Measurements from ENCODE around the gene CPNE5.

CPNE5 gene

DNA sequence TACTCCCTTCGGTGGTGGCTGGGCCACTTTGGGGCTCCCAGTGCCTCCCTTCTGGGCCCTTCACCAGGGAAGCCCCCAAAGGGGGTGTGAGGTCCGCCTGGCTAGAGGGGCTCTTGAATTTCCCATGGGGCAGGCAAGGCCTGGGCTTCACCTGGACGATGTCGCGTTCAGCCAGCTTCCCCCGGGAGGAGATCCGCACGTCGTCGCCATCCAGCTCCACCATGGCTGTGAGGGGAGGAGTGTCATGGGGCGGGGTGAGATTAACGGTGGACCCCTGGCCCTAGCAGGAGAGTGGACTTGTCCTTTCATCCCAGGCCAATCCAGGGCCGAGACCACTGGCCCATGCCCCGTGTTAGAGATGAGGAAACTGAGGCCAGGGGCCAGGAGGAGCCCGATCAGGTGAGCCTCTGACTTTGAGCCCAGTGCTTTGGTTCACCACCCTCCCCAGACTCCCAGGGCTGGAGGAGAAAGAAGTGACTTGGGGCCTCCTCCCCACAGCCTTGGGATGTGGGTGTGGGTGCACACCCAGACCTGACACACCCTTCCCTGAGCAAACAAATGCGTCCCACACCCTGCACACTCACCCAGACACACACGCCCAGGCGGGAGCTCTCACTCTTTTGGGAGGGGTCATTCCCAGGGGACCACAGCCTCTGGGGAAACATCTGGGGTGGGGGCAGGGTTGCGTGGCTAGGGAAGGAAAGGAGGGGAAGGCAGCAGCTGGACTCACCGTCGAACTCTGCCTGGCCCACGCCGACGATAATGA is 95.5 kb downstream of the CPNE5 start:
- ChIA-PET CTCF (no interaction called here), POLR2A (no interaction called here)
- TF ChIP-seq FOXK2 (IDR thresholded peaks at IDR 0.05) (no peak), HDGF (IDR thresholded peaks at IDR 0.05; ENCODE audit: borderline replicate concordance) (no peak), ELF4 (IDR thresholded peaks at IDR 0.05) (no peak), ZNF384 (IDR thresholded peaks at IDR 0.05) (no peak)
- DNase-seq (ENCODE audit: extremely low spot score) = no peak

DNA sequence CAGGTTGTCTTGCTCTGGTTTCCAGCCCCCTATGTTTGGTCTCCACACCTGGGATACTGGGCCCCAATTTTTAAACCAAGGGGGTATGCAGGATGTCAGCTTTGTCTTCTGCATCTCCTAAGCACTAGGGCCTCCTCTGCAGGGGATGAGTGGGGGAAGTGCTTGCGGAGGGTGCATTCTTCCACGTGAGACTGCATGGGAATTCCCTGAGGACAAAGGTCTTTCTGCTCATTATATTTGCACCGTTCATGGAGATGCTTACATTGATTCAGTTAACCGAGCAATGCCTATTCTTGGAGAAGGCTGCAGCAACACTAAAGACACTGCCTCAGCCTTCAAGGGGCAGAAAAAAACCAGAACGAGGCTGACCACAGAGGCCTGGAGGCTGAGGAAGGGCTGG is 96.2 kb downstream of the CPNE5 start:
- POLR2A ChIA-PET = no interaction called here
- CTCF ChIA-PET = no interaction called here
- TF ChIP-seq HDGF (IDR thresholded peaks at IDR 0.05; ENCODE audit: borderline replicate concordance) = no peak
- no peak for TF ChIP-seq L3MBTL2 (conservative IDR thresholded peaks at IDR 0.05)
- no peak for TF ChIP-seq TARDBP (IDR thresholded peaks at IDR 0.05)
- no peak for TF ChIP-seq SUZ12 (IDR thresholded peaks at IDR 0.05)
- no peak for TF ChIP-seq ELF4 (IDR thresholded peaks at IDR 0.05)
- TF ChIP-seq NFRKB (IDR thresholded peaks at IDR 0.05) = no peak
- TF ChIP-seq FOXA1 (IDR thresholded peaks at IDR 0.05) = no peak
- TF ChIP-seq FOXM1 (IDR thresholded peaks at IDR 0.05; ENCODE audit: borderline replicate concordance) = no peak
- TF ChIP-seq SP1 (IDR thresholded peaks at IDR 0.05) = no peak
- TF ChIP-seq, protein P1, sequence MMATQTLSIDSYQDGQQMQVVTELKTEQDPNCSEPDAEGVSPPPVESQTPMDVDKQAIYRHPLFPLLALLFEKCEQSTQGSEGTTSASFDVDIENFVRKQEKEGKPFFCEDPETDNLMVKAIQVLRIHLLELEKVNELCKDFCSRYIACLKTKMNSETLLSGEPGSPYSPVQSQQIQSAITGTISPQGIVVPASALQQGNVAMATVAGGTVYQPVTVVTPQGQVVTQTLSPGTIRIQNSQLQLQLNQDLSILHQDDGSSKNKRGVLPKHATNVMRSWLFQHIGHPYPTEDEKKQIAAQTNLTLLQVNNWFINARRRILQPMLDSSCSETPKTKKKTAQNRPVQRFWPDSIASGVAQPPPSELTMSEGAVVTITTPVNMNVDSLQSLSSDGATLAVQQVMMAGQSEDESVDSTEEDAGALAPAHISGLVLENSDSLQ (IDR thresholded peaks at IDR 0.05) = no peak
- TF ChIP-seq ZNF384 (IDR thresholded peaks at IDR 0.05) = no peak
- no peak for TF ChIP-seq LEF1 (IDR thresholded peaks at IDR 0.05; ENCODE audit: borderline replicate concordance)
- DNase-seq (ENCODE audit: extremely low spot score) = no peak

DNA sequence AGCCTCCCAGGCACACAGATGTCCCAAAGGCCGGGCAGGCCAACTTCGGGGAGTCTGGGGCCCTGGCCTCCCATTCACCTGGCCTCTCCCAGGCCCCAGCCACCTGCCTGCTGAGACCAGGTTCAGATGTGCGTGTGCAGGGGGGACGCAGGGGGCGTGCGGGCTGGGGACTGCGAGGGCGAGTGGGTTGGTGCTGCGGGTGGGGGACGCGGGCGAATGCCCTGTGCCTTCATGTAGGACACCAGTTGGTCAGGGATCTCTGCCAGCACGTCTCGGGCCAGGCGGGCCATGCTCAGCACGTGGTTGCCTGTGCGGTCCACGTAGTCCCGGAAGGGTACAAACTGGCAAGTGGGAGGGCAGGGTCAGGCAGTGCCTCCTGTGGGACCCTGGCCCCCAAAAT is 97.1 kb downstream of the CPNE5 start:
- no peak for TF ChIP-seq SUZ12 (IDR thresholded peaks at IDR 0.05)
- TF ChIP-seq SP1 (IDR thresholded peaks at IDR 0.05) = no peak
- no peak for TF ChIP-seq ELF4 (IDR thresholded peaks at IDR 0.05)
- TF ChIP-seq ZNF384 (IDR thresholded peaks at IDR 0.05) = no peak
- no peak for TF ChIP-seq CTBP1 (IDR thresholded peaks at IDR 0.05; ENCODE audit: borderline replicate concordance)
- no peak for TF ChIP-seq FOXA1 (IDR thresholded peaks at IDR 0.05)
- no peak for TF ChIP-seq NFRKB (IDR thresholded peaks at IDR 0.05)
- no peak for TF ChIP-seq HDGF (IDR thresholded peaks at IDR 0.05; ENCODE audit: borderline replicate concordance)
- no peak for TF ChIP-seq BHLHE40 (IDR thresholded peaks at IDR 0.05; ENCODE audit: borderline replicate concordance)
- TF ChIP-seq L3MBTL2 (conservative IDR thresholded peaks at IDR 0.05) = no peak
- TF ChIP-seq FOXK2 (IDR thresholded peaks at IDR 0.05) = no peak
- TF ChIP-seq LEF1 (IDR thresholded peaks at IDR 0.05; ENCODE audit: borderline replicate concordance) = no peak
- TF ChIP-seq, protein P1 (IDR thresholded peaks at IDR 0.05) = no peak
- no peak for TF ChIP-seq ARNT (IDR thresholded peaks at IDR 0.05)
- no peak for TF ChIP-seq FOXM1 (IDR thresholded peaks at IDR 0.05; ENCODE audit: borderline replicate concordance)
- no peak for DNase-seq (ENCODE audit: extremely low spot score)
- ChIA-PET CTCF (no interaction called here), POLR2A (no interaction called here)

DNA sequence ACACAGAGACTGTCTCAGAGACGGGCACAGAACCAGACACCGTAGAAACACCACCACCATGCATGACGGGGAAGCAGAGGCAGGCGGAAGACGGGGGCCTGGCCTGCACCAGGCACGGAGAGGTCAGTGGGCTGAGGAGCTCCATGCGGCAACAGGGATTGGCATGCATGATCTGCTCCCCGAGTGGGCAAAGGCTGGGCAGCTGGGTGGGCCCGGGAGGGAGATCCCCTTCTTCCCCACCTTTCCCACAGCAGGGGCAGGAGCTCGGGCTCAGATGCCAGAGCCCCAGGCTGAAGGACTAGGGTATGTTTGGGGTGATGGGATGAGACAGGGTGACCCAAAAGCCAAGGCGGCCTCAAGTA is 98.4 kb downstream of the CPNE5 start:
- DNase-seq (ENCODE audit: extremely low spot score) = no peak
- ChIA-PET CTCF (no interaction called here), POLR2A (no interaction called here)
- TF ChIP-seq ZNF384 (IDR thresholded peaks at IDR 0.05) (no peak), CTBP1 (IDR thresholded peaks at IDR 0.05; ENCODE audit: borderline replicate concordance) (no peak), FOXK2 (IDR thresholded peaks at IDR 0.05) (no peak), SUZ12 (IDR thresholded peaks at IDR 0.05) (no peak), FOXM1 (IDR thresholded peaks at IDR 0.05; ENCODE audit: borderline replicate concordance) (no peak), FOXA1 (IDR thresholded peaks at IDR 0.05) (no peak), ARNT (IDR thresholded peaks at IDR 0.05) (no peak), L3MBTL2 (conservative IDR thresholded peaks at IDR 0.05) (no peak), BHLHE40 (IDR thresholded peaks at IDR 0.05; ENCODE audit: borderline replicate concordance) (no peak), ELF4 (IDR thresholded peaks at IDR 0.05) (no peak), NFRKB (IDR thresholded peaks at IDR 0.05) (no peak), TARDBP (IDR thresholded peaks at IDR 0.05) (no peak)

DNA sequence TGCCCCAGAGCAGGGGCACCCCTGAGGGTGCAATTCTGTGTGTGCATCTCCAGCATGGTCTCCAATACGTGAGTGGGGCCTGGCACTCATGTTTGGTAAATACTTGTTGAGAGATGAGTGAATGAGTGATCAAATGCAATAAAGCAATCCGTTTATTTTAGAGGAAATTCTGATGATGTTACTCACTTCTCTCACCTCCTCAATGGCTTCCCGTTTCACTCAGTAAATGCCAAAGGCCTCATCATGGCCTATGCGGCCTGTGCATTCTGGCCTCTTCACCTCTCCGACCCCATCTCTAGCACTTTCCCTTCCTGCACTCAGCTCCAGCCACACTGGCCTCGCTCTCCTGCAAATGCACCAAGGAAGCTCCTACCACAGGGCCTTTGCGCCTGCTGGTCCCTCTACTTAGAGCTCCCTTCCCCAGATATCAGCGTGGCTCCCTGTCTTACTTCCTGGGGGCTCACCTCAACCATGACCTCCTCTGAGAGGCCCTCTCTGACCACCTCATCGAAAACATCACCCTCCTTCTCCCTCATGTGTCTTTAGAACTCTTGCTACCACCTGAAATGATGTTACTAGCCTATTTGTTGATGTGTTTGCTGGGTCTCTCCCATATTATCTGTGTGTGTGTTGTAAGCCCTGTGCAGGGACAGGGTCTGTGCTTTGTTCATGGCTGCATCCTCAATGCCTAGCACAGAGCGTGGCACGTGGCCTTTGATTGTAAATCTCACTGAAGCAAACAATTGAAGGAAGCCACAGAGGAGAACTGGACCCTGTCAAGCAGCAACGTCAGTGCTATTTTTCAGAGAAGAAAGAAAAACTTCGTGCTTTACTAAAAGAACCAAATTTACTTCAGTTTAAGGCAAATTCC is 99.1 kb downstream of the CPNE5 start:
- ChIA-PET CTCF (no interaction called here), POLR2A (no interaction called here)
- TF ChIP-seq SUZ12 (IDR thresholded peaks at IDR 0.05) = no peak
- no peak for TF ChIP-seq TARDBP (IDR thresholded peaks at IDR 0.05)
- no peak for TF ChIP-seq FOXK2 (IDR thresholded peaks at IDR 0.05)
- no peak for TF ChIP-seq CTBP1 (IDR thresholded peaks at IDR 0.05; ENCODE audit: borderline replicate concordance)
- no peak for TF ChIP-seq FOXM1 (IDR thresholded peaks at IDR 0.05; ENCODE audit: borderline replicate concordance)
- TF ChIP-seq SP1 (IDR thresholded peaks at IDR 0.05) = no peak
- TF ChIP-seq FOXA1 (IDR thresholded peaks at IDR 0.05) = no peak
- no peak for TF ChIP-seq ARNT (IDR thresholded peaks at IDR 0.05)
- no peak for TF ChIP-seq ELF4 (IDR thresholded peaks at IDR 0.05)
- TF ChIP-seq HDGF (IDR thresholded peaks at IDR 0.05; ENCODE audit: borderline replicate concordance) = no peak
- no peak for TF ChIP-seq ZNF384 (IDR thresholded peaks at IDR 0.05)
- no peak for TF ChIP-seq BHLHE40 (IDR thresholded peaks at IDR 0.05; ENCODE audit: borderline replicate concordance)
- TF ChIP-seq NFRKB (IDR thresholded peaks at IDR 0.05) = no peak
- TF ChIP-seq LEF1 (IDR thresholded peaks at IDR 0.05; ENCODE audit: borderline replicate concordance) = no peak
- no peak for TF ChIP-seq L3MBTL2 (conservative IDR thresholded peaks at IDR 0.05)
- TF ChIP-seq, protein P1 (IDR thresholded peaks at IDR 0.05) = no peak
- DNase-seq (ENCODE audit: extremely low spot score) = no peak
